Activated T-helper 1 cell treated with anti-CD3 and anti-CD28 coated beads, Interleukin-12 subunit alpha, Interleukin-12 subunit beta, Interleukin-2, Interleukin-4 antibody, amounts not matched to agents 30 ng/mL and 10 ng/mL and 1 ng/mL, durations not matched to agents 14 hours and 24 hours and 36 hours (primary cell): ENCODE data around the gene ELP6. TPM values are rescaled to one million over a fixed set of nuclear protein-coding genes. Genes with fewer than 3 reads are reported as not detected.
"Not testable (repeated sequence)": the region's sequence is repeated elsewhere in the genome, so short reads cannot be mapped to it uniquely, and the experiment has no call there.

ENCODE experiments used
- DNase-seq: peaks from one replicate; pipeline ENCODE4 v3.0.0; 2021; ENCODE audit warnings: low spot score
- H3K27ac Mint-ChIP-seq: one replicate; pipeline ENCODE4 v1.8.0; 2021; ENCODE audit warnings: mild to moderate bottlenecking, mixed read lengths
- H3K27me3 Mint-ChIP-seq: one replicate; pipeline ENCODE4 v1.8.0; 2022; ENCODE audit warnings: mild to moderate bottlenecking, moderate library complexity, mixed read lengths; ENCODE audit not compliant: insufficient read depth
- H3K36me3 Mint-ChIP-seq: one replicate; pipeline ENCODE4 v1.8.0; 2021; ENCODE audit warnings: low read depth, mixed read lengths
- H3K4me1 Mint-ChIP-seq: one replicate; pipeline ENCODE4 v1.8.0; 2021; ENCODE audit warnings: low read depth, mixed read lengths
- H3K4me3 Mint-ChIP-seq: one replicate; pipeline ENCODE4 v1.8.0; 2021; ENCODE audit warnings: mild to moderate bottlenecking, moderate library complexity, mixed read lengths
- H3K9me3 Mint-ChIP-seq: one replicate; pipeline ENCODE4 v1.8.0; 2021; ENCODE audit warnings: mixed read lengths
- intact Hi-C: fragments of 100-400 bp; cut with micrococcal nuclease; formaldehyde crosslinking; loops from one replicate; pipeline ENCODE4 v1.15.1; 2024
- total RNA-seq: library from RNA; stranded (reverse); gene quantifications from 2 replicates; pipeline ENCODE4 v1.2.3, GENCODE V29; 2022

The ELP6 gene
- total RNA-seq, 1 donor from 2014 or later, result 44.7 TPM

DNA sequence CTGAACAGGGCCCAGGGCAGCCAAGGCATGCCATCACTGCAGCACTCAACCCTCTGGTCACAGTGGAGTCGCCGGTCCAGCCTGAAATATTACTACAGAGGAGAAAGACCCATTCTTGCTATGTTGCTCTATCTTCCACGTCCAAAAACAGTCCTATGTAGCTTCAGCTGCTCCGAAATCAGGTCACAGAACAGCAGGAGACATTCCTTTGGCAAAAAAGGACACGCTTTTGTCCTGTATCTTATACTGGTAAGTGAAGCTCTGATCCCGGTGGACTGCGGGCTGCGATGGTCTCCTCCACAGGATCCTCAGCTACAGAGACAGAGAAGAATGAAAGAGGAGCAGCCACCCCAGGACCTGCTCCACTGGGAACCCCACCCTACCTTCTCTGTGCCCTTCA is 17.6 kb downstream of the ELP6 start:
- Mint-ChIP-seq H3K27ac (no peak overlapping the region), H3K4me1 (no peaks in the 10 kb centered on the region), H3K4me3 (no peak overlapping the region), H3K27me3 (no peaks in the 10 kb centered on the region), H3K9me3 (no peaks in the 10 kb centered on the region), H3K36me3 (peaks cover 29% of the 10 kb centered on the region)
- intact Hi-C loops, result no loop called here
- no peak for DNase-seq

DNA sequence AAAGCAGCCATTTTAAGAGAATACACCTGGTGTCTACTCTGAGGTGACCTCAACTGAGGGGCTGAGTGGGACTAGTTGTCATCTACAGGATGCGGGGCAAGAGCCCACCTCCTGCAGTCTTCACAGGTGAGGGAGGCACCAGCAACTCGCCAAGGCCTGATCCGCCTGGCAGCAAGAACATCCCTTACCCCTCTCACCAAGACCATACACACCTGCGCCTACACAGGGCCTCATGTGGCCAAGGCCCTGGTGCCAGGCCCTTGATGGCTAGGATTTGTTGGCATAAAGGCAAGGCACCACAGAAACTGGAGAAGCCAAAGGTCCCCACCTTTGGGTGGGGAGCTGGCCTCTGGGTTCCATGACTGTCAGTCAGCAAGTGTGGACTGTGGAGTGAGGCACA is 18.4 kb downstream of the ELP6 start:
- Mint-ChIP-seq H3K9me3 (no peaks in the 10 kb centered on the region), H3K27ac (no peak overlapping the region), H3K36me3 (peaks cover 30% of the 10 kb centered on the region), H3K4me1 (no peaks in the 10 kb centered on the region), H3K27me3 (no peaks in the 10 kb centered on the region), H3K4me3 (no peak overlapping the region)
- no peak for DNase-seq
- intact Hi-C loops, result no loop called here

DNA sequence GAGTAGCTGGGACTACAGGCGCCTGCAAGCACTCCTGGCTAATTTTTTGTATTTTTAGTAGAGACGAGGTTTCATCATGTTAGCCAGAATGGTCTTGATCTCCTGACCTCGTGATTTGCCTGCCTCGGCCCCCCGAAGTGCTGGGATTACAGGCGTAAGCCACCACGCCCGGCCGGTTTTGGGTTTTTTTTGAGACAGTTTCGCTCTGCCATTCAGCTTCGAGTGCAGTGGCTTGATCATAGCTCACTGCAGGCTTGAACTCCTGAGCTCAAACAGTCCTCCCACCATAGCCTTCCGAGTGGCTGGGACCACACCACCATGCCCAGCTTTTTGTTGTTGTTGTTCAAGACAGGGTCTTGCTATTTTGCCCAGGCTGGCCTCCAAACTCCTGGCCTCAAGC is 21.7 kb downstream of the ELP6 start:
- H3K9me3 Mint-ChIP-seq, result no peaks in the 10 kb centered on the region
- H3K4me3 Mint-ChIP-seq, result no peak overlapping the region
- H3K4me1 Mint-ChIP-seq, result no peaks in the 10 kb centered on the region
- peaks cover 14% of the 10 kb centered on the region for H3K36me3 Mint-ChIP-seq
- intact Hi-C loops, result no loop called here
- no peaks in the 10 kb centered on the region for H3K27me3 Mint-ChIP-seq
- no peak overlapping the region for H3K27ac Mint-ChIP-seq
- DNase-seq, result no peak

DNA sequence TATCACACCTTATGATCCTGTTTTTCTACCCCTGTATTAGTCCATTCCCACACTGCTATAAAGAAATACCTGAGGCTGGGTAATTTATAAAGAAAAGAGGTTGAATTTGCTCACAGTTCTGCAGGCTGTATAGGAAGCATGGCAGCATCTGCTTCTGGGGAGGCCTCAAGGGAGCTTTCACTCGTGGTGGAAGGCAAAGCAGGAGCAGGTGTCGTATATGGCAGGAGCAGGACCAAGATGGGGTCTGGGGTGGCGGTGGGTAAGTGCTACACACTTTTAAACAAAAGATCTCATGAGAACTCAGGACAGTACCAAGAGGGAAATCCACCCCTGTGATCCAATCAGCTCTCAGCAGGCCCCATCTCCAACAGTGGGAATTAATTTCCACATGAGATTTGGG is 22.3 kb downstream of the ELP6 start:
- peaks cover 11% of the 10 kb centered on the region for H3K36me3 Mint-ChIP-seq
- no peak for DNase-seq
- H3K4me3 Mint-ChIP-seq, result no peak overlapping the region
- H3K27ac Mint-ChIP-seq, result no peak overlapping the region
- H3K27me3 Mint-ChIP-seq, result no peaks in the 10 kb centered on the region
- H3K4me1 Mint-ChIP-seq, result no peaks in the 10 kb centered on the region
- intact Hi-C loops, result no loop called here
- no peaks in the 10 kb centered on the region for H3K9me3 Mint-ChIP-seq

DNA sequence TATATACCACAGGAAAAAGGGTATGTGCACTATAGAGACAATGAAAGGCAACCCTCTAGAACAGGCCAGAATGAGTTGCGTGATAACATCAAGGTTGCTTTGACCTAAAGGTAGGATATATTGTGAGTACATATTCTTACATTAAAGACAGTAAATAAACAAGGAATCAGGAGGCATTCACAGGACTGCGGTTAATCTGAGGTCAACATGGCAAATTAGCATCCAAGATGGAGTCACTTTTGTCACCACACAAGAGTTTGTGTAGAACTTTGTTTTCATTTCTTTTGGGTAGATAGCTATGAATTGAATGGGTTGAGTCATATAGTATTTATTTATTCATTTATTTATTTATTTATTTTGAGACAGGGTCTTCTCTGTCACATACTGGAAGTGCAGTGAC is 26.2 kb downstream of the ELP6 start:
- H3K4me3 Mint-ChIP-seq, result no peak overlapping the region
- intact Hi-C loops, result no loop called here
- H3K27me3 Mint-ChIP-seq, result no peaks in the 10 kb centered on the region
- H3K4me1 Mint-ChIP-seq, result no peaks in the 10 kb centered on the region
- H3K9me3 Mint-ChIP-seq, result no peaks in the 10 kb centered on the region
- H3K36me3 Mint-ChIP-seq, result peaks cover 1% of the 10 kb centered on the region
- no peak overlapping the region for H3K27ac Mint-ChIP-seq
- DNase-seq, result no peak

DNA sequence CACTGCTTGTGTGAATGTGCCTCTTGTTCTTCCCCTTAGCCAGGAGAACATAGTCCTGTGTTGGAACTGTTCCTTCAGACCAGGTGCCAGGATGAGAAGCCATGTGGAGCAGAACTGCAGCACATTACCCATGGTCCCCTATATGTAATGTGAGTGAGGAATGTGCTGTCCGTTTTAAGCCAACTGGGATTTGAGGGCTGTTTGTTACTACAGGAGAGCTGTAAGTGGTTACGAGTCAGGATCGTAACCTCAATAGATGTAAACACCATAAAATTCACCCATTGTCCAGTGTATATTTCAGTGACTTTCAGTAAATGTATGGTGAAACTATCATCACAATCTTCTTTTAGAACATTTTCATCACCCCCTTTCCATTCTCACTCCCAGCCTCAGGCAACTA is 27.7 kb downstream of the ELP6 start:
- H3K9me3 Mint-ChIP-seq, result no peaks in the 10 kb centered on the region
- no peak for DNase-seq
- no peak overlapping the region for H3K4me3 Mint-ChIP-seq
- no peaks in the 10 kb centered on the region for H3K4me1 Mint-ChIP-seq
- intact Hi-C loops, result no loop called here
- H3K27me3 Mint-ChIP-seq, result no peaks in the 10 kb centered on the region
- H3K27ac Mint-ChIP-seq, result no peak overlapping the region
- peaks cover 1% of the 10 kb centered on the region for H3K36me3 Mint-ChIP-seq

DNA sequence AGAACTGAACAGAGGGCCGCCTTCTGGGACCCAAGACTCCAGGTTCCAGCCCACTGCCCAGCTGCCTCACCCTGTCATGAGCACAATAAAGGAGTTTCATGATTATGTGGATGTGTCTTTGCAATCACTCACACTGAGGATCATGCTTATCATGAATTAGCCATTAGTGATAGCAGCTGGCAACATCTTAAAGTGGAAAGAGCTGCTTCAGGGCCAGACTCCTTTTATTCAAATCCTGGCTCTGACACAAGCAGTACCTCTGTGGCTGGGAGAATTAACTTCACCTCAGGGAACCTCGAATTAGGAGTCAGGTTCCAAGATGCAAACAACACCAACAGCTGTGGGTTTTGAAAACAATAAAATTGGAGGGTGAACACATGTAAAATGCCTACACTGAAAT is 31.1 kb downstream of the ELP6 start:
- intact Hi-C loops, result no loop called here
- no peak overlapping the region for H3K27ac Mint-ChIP-seq
- H3K4me3 Mint-ChIP-seq, result no peak overlapping the region
- H3K27me3 Mint-ChIP-seq, result no peaks in the 10 kb centered on the region
- no peaks in the 10 kb centered on the region for H3K4me1 Mint-ChIP-seq
- H3K9me3 Mint-ChIP-seq, result no peaks in the 10 kb centered on the region
- no peak for DNase-seq
- H3K36me3 Mint-ChIP-seq, result no peaks in the 10 kb centered on the region

DNA sequence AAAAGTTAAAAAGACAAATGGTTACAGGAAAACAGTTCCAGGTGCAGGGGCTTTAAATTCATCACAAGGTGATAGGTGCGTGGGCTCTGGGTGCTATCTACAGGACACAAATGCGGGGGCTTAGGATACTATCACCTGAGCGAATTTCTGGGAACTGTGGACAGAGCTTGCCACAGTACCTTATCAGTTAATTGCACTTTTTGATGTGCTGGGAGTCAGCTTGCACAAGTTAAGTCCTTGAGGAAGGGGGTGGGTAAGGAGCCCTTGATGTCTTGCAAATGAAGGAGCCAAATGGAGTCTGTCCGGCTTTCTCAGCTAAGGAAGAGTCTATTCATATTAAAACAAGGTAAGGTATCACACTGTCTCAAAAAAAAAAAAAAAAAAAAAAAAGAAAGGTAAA is 31.7 kb downstream of the ELP6 start:
- H3K27ac Mint-ChIP-seq, H3K4me3 Mint-ChIP-seq, intact Hi-C loops, H3K27me3 Mint-ChIP-seq, H3K4me1 Mint-ChIP-seq, DNase-seq, H3K36me3 Mint-ChIP-seq, H3K9me3 Mint-ChIP-seq: not testable (repeated sequence)

DNA sequence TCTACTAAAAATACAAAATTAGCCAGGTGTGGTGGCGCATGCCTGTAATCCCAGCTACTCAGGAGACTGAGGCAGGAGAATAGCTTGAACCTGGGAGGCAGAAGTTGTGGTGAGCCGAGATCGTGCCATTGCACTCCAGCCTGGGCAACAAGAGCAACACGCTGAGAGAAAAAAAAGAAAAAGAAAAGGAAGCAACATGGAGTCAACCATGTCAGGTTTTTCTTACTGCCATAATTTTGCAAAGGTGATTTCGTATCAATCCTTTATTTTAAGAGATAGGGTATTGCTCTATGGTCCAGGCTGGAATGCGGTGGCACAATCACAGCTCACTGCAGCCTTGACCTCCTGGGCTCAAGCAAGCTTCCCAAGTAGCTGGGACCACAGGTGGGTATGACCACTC is 33.2 kb downstream of the ELP6 start:
- H3K27me3 Mint-ChIP-seq, H3K36me3 Mint-ChIP-seq, H3K4me1 Mint-ChIP-seq, H3K27ac Mint-ChIP-seq, H3K9me3 Mint-ChIP-seq, intact Hi-C loops, DNase-seq, H3K4me3 Mint-ChIP-seq: not testable (repeated sequence)

DNA sequence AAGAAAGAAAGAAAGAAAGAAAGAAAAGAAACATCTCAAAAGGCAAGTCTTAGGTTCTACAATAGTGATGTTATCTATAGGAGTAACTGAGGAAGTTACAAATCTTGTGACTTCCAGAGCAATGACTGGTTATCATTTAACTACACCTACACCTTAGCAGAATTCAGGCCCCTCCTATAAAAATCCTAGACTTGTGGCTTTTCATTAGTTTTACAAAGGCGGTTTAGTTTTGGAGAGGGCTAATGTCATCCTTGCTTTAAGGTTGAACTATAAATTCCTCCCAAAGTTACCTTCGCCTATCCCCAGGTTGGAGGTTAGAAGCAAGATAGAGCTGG is 33.7 kb downstream of the ELP6 start:
- no peaks in the 10 kb centered on the region for H3K9me3 Mint-ChIP-seq
- H3K4me3 Mint-ChIP-seq, result no peak overlapping the region
- intact Hi-C loops, result no loop called here
- H3K4me1 Mint-ChIP-seq, result peaks cover 10% of the 10 kb centered on the region
- H3K36me3 Mint-ChIP-seq, result peaks cover 3% of the 10 kb centered on the region
- DNase-seq, result no peak
- no peak overlapping the region for H3K27ac Mint-ChIP-seq
- no peaks in the 10 kb centered on the region for H3K27me3 Mint-ChIP-seq

DNA sequence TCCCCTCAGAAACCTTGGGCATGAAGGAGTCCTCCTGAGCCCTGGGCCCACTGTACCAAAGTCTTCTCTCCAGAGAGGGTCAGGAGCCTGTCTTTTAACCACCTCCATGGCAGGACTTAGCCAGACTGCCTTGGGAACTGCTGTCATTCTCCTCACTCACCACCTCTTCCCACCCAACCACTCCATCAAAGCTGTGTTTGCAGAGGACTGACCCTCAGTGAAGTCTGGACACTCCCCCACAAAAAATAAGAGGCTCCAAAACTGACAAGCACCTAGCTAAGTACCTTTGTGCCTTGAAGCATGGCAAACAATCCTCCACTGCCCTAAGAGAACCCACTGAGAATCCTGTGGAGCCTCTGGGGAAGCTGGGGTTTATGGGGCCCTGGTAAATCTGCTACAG is 35.5 kb downstream of the ELP6 start:
- Mint-ChIP-seq H3K4me3 (peak overlapping the region; percentile 51), H3K4me1 (peaks cover 25% of the 10 kb centered on the region), H3K27ac (no peak overlapping the region), H3K27me3 (no peaks in the 10 kb centered on the region), H3K36me3 (peaks cover 3% of the 10 kb centered on the region), H3K9me3 (no peaks in the 10 kb centered on the region)
- DNase-seq, result no peak
- intact Hi-C loops, result no loop called here

DNA sequence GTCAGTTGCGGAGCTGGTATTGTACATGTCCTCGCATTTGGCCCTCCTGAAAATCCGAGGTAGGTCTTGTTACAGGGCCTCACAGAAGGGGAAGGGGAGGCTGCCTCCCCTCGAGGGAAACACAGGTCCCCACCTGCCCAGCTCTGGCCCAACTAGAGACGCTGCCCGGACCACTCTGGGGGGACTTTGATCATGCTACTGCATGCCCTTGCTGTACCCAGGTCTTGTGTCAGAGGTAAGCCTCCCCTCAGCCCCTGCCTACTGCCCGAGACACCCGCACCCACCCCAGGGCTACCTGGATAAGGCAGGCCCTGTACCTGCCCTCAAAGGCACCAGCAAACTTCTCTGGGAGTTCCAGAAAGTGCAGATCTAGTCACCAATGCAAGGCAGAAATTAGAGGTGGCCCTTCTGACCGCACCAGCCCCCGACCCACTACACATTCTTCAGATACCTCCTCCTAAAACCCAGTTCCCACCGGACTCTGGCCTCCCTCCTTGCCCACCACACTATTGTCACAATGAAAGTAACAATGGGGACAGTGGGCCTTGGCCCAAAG is 36.8 kb downstream of the ELP6 start:
- Mint-ChIP-seq H3K9me3 (no peaks in the 10 kb centered on the region), H3K36me3 (peaks cover 3% of the 10 kb centered on the region), H3K27me3 (no peaks in the 10 kb centered on the region), H3K4me3 (peak overlapping the region; percentile 87), H3K27ac (peak overlapping the region; percentile 93), H3K4me1 (peaks cover 26% of the 10 kb centered on the region)
- no peak for DNase-seq
- intact Hi-C loops, result loop anchor here (2.0 kb wide), 1 partner anchor 500 kb away; the partner anchor contains the start of gene CCDC12

DNA sequence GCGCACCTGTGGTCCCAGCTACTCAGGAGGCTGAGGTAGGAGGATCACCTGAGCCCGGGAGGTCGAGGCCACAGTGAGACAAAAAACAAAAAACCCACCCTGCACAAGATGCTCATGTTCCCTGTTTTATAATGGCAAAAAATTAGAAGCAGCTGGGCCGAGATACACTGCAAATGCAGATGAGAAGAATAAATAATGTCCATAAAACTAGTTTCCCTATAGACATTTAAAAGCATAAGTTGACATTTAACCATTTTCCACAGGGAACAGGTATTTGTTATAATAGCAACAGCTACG is 37.2 kb downstream of the ELP6 start:
- H3K4me1 Mint-ChIP-seq, result peaks cover 26% of the 10 kb centered on the region
- intact Hi-C loops, result loop anchor here (2.0 kb wide), 1 partner anchor 499 kb away; the partner anchor contains the start of gene CCDC12
- no peak for DNase-seq
- no peaks in the 10 kb centered on the region for H3K9me3 Mint-ChIP-seq
- no peaks in the 10 kb centered on the region for H3K27me3 Mint-ChIP-seq
- peak overlapping the region; percentile 93 for H3K27ac Mint-ChIP-seq
- peak overlapping the region; percentile 87 for H3K4me3 Mint-ChIP-seq
- peaks cover 3% of the 10 kb centered on the region for H3K36me3 Mint-ChIP-seq

DNA sequence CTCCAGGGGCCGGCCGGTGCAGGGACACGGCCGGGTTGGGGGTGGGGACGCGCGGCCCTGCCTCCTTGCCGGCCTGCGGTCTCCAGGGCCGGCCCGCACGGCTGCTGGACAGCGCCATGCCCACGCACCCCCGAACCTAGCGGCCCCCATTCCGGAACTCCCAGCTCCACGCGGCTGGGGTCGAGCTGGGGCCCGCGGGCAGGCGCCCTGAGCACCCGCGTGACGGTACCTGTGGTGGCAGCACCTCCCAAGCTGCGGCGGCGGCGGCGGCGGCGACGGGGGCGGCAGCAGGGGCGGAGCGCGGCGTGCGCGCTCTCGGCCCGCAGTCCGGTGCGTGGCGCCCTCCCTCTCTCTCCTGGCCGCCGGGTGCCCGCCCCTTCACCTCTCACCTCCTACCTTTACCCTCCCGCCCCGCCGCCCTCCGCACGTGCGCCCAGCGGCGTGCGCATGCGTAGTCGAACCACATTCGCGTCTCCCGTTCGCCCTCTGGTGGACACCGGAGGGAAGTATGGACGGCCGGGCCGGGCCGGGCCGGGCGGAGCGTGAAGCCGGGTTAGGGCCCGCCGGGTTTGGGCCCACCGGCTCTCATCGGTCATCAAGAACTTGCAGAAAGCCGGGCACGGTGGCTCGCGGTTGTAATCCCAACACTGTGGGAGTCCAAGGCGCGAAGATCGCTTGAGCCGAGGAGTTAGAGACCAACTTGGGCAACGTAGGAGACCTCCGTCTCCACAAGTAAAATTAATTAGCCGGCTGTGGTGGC is 37.8 kb downstream of the ELP6 start, which contains the start of gene SCAP:
Gene SCAP, minus strand, starts transcription at position 372 of the 760 bp plus-strand sequence. CDS start 32,948 bp downstream, outside the sequence.
- Mint-ChIP-seq H3K27ac (peak within 1 kb of the TSS; percentile 93), H3K9me3 (no peaks in the 10 kb centered on the region), H3K36me3 (peaks cover 5% of the 10 kb centered on the region), H3K4me3 (peak within 1 kb of the TSS; percentile 92), H3K27me3 (no peaks in the 10 kb centered on the region), H3K4me1 (peaks cover 26% of the 10 kb centered on the region)
- peak; percentile 95 for DNase-seq
- intact Hi-C loops, result loop anchor here (1.0 to 2.0 kb wide), 7 partner anchors 9 to 499 kb away; partner anchors contain the start of genes CCDC12, ELP6, KIF9 and KLHL18
